Body of pancreas (tissue), 4 donors: ENCODE results near the gene TBC1D7.

ENCODE experiments used
- POLR2A ChIP-seq, 3 donors: fragments of 450-650 bp; IDR thresholded peaks; one replicate each; pipeline ENCODE4 v1.6.1; 2016; ENCODE audit warnings: antibody characterized with exemption in 3 of 3, mild to moderate bottlenecking in 2 of 3
- TF ChIP-seq, protein P1 (sequence below), 7 experiments: fragments of 450-650 bp in 4 of 7; fragments of 200-600 bp in 3 of 7; sonication (generic) in 3 of 7; IDR thresholded peaks; one replicate each; pipeline ENCODE4 v1.5.1; 2016 to 2019; ENCODE audit warnings: antibody characterized with exemption in 7 of 7

DNA sequence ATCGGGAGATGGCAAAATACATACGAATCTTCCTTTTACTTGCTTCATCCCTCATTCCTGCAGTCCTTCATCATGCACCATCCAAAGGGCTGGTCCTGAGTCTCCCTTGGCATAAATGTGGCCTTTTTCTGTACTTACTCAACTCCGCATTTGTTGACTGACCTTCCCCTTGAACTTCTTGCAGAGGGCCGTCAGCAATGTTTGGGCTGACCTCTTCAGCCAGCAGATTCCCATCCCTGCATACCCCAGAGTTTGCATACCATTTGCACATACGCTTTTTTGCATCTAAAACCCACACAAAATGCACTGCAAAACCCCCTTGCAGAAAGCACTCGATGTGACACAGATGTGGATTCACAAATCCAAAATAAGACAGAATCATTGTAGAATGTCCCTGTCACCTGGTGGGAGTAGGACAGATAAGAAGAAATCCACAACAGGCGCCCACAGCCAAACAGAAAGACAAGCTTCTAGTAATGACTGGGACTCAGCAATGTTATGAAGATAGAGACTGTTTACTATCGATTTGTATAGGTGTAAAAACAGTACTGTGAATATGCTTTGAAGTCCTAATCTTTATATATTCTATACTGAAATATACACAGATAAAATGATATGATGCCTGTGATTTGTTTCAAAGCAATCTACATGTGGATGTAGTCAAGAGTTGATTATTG, 45.8 kb downstream of the TBC1D7 start:
- TF ChIP-seq, protein P1, sequence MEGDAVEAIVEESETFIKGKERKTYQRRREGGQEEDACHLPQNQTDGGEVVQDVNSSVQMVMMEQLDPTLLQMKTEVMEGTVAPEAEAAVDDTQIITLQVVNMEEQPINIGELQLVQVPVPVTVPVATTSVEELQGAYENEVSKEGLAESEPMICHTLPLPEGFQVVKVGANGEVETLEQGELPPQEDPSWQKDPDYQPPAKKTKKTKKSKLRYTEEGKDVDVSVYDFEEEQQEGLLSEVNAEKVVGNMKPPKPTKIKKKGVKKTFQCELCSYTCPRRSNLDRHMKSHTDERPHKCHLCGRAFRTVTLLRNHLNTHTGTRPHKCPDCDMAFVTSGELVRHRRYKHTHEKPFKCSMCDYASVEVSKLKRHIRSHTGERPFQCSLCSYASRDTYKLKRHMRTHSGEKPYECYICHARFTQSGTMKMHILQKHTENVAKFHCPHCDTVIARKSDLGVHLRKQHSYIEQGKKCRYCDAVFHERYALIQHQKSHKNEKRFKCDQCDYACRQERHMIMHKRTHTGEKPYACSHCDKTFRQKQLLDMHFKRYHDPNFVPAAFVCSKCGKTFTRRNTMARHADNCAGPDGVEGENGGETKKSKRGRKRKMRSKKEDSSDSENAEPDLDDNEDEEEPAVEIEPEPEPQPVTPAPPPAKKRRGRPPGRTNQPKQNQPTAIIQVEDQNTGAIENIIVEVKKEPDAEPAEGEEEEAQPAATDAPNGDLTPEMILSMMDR (IDR thresholded peaks at IDR 0.05): no peak
- no peak for TF ChIP-seq POLR2A (IDR thresholded peaks at IDR 0.05)
